ENCODE data around the gene SLC35A1.

DNA sequence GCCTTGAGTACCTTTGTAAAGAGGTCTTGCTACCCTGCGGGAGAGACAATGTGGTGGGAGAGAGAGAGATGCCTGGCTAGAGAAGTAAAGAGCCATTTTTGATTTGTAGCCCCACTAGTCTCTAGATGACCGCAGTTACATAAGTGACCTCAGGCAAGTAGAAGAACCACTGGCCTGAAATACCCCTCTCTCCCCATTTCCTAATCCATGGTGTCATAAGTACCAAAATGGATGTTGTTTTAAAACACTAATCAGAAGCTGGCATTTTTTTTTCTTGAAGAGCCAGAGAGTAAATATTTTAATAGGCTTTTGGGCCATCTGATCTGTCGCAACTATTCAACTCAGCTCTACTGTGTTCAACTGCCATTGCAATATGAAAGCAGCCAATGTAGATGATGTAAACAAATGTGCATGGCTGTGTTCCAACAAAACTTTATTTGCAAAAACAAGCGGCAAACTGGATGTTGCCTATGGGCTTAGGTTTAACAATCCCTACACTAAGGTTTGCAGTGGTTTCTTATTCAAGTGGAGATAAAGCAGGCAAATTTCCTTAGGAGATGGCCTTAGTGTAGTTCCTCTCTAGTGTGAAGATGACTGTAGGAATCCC, 80.5 kb downstream of the SLC35A1 start:
- TF ChIP-seq, protein P1, sequence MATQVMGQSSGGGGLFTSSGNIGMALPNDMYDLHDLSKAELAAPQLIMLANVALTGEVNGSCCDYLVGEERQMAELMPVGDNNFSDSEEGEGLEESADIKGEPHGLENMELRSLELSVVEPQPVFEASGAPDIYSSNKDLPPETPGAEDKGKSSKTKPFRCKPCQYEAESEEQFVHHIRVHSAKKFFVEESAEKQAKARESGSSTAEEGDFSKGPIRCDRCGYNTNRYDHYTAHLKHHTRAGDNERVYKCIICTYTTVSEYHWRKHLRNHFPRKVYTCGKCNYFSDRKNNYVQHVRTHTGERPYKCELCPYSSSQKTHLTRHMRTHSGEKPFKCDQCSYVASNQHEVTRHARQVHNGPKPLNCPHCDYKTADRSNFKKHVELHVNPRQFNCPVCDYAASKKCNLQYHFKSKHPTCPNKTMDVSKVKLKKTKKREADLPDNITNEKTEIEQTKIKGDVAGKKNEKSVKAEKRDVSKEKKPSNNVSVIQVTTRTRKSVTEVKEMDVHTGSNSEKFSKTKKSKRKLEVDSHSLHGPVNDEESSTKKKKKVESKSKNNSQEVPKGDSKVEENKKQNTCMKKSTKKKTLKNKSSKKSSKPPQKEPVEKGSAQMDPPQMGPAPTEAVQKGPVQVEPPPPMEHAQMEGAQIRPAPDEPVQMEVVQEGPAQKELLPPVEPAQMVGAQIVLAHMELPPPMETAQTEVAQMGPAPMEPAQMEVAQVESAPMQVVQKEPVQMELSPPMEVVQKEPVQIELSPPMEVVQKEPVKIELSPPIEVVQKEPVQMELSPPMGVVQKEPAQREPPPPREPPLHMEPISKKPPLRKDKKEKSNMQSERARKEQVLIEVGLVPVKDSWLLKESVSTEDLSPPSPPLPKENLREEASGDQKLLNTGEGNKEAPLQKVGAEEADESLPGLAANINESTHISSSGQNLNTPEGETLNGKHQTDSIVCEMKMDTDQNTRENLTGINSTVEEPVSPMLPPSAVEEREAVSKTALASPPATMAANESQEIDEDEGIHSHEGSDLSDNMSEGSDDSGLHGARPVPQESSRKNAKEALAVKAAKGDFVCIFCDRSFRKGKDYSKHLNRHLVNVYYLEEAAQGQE (IDR thresholded peaks at IDR 0.05; ENCODE audit: insufficient read depth in 1 of 2, low read depth in 2 of 2, low read length in 2 of 2): no peak
- TF ChIP-seq SIN3A (IDR thresholded peaks at IDR 0.05; ENCODE audit: borderline replicate concordance, insufficient read depth, low read length): no peak
- TF ChIP-seq TAF1 (IDR thresholded peaks at IDR 0.05; ENCODE audit: borderline replicate concordance, insufficient read depth, low read length): no peak
- no peak for TF ChIP-seq POLR2AphosphoS5 (IDR thresholded peaks at IDR 0.05; ENCODE audit: low read depth, low read length)
- TF ChIP-seq FOXP2 (optimal IDR thresholded peaks at IDR 0.05; ENCODE audit: borderline replicate concordance, extremely low read depth, extremely low read length, insufficient read depth): no peak

Data from PFSK-1 (cell line).